ENCODE data around the gene ERBIN.
"Not testable (repeated sequence)": the region's sequence is repeated elsewhere in the genome, so short reads cannot be mapped to it uniquely, and the experiment has no call there.

The ERBIN gene

DNA sequence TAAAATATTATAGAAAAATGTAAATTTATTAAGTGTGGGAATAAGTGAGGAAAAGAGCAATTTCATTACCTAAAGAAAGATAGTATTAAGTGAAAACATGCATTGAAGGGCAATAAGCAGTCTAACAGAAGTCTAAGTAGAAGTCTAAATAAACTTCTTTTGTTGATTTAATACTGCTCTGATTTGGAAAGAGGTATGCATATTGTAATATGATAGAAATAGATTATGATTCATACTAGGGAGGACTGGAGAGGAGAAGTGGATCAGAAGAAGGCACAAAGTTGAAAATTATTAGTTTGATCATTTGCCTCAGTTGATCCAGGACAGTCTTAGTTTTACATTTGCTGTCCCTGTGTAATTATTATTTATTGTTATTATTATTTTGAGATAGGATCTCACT, 6.6 kb upstream of the ERBIN start:
- DNase-seq (ENCODE audit: low spot score), result no peak

DNA sequence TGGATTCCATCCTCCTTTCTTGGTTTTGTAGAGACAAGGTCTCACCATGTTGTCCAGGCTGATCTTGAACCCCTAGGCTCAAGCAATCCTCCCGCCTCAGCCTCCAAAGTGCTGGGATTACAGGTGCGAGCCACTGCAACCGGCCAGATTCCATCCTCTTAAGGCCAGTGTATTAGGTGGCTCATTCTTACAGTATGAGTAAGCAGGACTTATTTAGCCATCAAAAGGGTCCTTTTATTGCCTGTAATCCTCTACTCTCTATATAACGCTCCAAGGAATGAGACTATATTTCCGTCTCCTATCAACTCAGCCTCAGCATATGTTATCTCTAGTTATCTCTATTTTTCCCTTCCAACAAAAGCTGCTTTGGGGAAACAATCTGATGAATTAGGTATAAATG, 3.0 kb upstream of the ERBIN start:
- DNase-seq (ENCODE audit: low spot score), result no peak

DNA sequence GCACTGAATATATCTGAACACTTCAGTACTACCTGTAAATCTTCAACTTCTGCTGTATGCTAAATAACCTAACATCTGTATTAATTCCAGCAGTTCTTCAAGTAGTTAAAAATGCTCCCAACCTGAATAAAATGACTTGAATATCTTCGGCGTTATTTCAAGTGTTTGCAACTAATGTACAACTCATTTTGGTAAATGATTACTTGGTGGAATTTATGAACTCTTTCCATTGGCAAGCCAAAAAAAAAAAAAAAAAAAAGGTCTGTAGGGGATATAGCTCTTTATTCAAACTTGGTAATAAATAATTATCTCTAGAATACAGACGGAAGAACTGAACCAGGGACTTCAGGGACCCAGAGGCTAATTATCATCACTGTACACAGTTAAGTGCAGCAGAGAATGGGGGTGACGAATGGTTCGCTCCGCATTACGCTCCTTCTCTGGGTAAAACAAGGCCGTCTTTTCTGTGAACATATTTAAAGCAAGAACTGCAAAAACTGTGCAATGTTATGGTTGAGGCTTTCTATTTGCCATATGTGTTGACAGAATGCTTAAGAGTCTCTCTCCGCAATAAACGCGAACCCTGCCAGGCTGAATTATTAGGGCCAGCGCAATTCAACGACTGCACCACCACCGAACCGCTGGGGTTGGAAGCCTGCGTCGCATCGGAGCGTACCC, 1.9 kb upstream of the ERBIN start:
- no peak for DNase-seq (ENCODE audit: low spot score)

- DNase-seq (ENCODE audit: low spot score), result peak; percentile 74
Observed at GRCh38 chr5:65925044-65925600, 1.3 kb upstream of the ERBIN start.

GRCh38 chr5:65925601-65926275, 637 bp upstream of the ERBIN start:
- DNase-seq (ENCODE audit: low spot score), result peak; percentile 80

DNA sequence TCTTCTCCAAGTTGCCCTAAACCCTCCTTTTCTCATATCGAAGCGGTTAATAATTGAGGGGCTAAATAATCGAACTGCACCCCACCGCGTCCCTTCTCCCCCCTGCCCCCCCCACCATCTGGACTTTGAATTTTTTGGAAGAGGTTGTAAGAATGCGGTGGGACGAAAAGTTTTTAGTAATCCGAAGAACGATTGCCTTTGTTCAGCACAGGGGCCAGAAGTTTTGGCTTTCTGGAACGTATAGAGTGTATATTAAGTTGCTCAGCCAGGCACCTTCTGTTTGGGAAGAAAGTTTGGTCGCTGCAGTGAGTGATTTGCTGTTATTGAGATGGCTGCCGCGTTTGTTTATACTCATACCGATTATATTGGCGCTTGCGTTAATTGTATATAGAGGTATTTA, 518 bp downstream of the ERBIN start:
- DNase-seq (ENCODE audit: low spot score), result peak; percentile 20

- DNase-seq (ENCODE audit: low spot score), result peak; percentile 49
Observed at GRCh38 chr5:65927503-65928321, 1.3 kb downstream of the ERBIN start.

DNA sequence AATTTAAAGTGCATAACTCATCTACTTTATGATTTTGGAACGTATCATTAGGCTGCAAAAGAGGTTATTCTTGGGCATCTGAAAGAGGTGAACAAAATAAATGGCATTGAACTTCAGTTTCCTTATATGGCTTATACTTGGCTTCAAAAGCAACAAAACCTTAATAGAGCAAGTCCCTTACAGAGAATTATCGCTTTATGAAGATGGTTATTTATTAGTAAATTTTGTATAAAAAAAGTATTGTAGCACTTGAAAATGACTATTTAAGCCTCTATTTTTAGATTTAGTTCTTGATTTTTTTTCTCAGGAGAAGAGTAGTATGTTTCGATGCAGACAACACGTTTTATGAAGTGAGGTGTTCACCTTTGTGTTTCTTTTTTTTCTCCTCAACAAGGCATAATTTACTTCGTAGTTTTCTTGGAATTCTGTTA, 2.0 kb downstream of the ERBIN start:
- DNase-seq (ENCODE audit: low spot score), result no peak

DNA sequence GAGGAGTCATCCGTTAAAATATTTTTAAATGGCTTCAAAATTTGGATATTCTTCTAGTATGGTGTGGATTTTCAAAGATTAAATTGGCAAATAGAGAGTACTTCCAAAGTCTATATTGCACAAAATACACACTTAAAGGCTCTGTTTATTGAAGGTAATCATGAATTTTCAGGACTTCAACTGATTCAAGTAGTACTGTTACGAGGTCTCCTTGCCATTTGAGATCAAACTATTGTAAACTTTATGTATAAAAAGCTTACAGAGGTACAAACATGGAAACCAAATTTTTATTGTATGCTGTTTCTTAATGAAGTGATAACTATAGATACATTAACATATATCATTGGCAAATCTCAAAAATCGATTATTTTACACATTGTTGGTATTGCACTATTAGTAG, 2.5 kb downstream of the ERBIN start:
- no peak for DNase-seq (ENCODE audit: low spot score)

DNA sequence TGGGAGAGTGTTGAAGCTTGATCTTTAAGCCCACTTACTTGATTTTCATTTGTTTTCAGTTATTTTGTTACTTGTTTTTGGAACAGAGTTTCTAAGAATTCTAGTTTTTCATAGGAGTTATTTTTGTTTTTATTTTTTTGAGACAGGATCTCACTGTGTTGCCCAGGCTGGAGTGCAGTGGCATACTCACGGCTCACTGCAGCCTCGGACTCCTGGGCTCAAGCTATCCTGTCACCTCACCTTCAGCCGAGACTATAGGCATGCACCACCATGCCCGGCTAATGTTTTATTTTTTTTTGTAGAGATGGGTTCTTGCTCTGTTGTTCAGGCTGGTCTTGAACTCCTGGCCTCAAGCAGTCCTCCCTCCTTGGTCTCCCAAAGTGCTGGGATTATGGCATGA, 6.3 kb downstream of the ERBIN start:
- no peak for DNase-seq (ENCODE audit: low spot score)

DNA sequence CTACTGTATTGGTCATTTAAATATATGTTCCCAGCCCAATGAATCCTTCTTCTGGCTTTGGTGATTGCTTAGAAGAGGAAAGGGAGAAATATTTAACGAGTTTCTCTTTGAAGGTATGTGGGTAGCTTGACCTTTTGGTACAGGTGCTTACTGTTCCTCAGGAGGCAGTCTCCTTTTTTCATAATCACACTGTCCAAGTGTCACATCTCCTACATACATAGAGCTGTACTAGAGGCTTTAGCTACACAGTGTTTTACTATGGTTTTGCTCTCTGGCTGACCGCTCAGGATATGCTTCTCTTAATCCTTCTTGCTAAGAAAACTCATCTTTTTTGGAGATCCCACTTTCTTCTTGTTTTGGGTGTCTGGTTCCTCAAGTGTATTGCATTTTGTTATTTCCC, 6.9 kb downstream of the ERBIN start:
- no peak for DNase-seq (ENCODE audit: low spot score)

- DNase-seq (ENCODE audit: low spot score), result no peak
Observed at GRCh38 chr5:65938256-65938655, 11.9 kb downstream of the ERBIN start.

GRCh38 chr5:65943771-65944170, 17.4 kb downstream of the ERBIN start:
- DNase-seq (ENCODE audit: low spot score), result no peak

GRCh38 chr5:65946198-65946745, 19.9 kb downstream of the ERBIN start:
- DNase-seq (ENCODE audit: low spot score), result no peak

DNA sequence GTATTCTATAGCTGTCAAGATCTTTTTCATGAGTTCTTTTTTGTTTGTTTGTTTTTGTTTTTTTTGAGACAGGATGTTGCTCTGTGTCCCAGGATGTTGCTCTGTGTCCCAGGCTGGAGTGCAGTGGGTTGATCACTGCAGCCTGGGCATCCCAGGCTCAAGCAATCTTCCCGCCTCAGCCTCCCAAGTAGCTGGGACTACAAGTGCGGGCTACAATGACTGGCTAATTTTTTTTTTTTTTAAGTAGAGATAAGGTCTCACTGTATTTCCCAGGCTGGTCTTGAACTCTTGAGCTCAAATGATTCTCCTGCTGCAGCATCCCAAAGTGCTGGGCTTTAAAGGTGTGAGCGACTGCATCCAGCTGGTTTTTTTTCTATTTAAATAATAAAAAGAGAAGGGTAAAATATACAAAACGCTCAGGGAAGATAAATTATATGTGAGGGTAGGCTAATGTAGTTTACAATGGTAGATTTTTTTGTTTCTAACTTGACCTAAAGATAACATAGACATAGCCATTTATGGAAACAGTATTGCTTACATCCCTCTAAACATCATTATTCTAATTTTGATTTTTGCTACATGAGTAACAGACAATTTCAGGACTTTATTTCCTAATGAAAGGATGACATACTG, 21.9 kb downstream of the ERBIN start:
- DNase-seq (ENCODE audit: low spot score), result no peak

DNA sequence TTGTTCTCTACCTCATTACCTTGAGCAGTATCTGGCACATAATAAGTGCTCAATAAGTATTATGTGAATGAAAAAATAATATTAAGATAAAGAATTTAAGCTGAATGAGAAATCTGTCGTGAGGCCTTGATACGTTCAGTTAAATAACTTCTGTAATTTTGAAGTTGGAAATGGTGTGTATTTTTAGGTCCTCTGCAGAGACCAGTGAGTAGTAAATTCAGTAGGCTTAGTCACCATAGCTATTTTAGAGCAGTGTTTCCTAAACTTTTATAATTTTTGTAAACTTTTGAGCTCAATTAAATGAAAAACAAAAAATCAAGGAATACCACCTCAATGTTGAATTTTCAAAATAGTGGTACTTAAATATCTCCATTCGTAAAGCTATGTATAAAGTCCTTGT, 25.0 kb downstream of the ERBIN start:
- no peak for DNase-seq (ENCODE audit: low spot score)

- no peak for DNase-seq (ENCODE audit: low spot score)
Observed at GRCh38 chr5:65952259-65952658, 25.9 kb downstream of the ERBIN start.

DNA sequence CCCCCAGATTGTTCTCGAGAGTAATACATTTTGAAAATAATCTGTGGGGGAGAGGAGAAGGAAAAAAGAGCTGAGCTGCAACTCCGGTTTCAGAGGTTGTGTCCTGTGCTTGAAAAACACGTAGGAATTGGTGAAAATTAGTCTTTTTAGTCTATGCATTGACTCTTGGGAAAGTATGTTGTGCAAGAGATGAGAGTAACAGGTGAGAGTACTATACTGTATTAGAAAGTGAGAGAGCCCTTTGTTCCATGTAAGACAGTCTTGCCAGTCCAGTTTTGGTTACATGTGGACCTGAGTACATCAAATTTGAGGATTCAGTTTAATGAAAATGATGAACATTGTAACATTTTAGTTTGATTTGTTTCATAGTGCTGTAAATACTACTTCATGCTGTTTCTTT, 27.8 kb downstream of the ERBIN start:
- no peak for DNase-seq (ENCODE audit: low spot score)

- DNase-seq (ENCODE audit: low spot score), result no peak
Observed at GRCh38 chr5:65955746-65956145, 29.4 kb downstream of the ERBIN start.

GRCh38 chr5:65957703-65958102, 31.3 kb downstream of the ERBIN start:
- DNase-seq (ENCODE audit: low spot score), result not testable (repeated sequence)

- peak; percentile 49 for DNase-seq (ENCODE audit: low spot score)
Observed at GRCh38 chr5:65961633-65962032, 35.3 kb downstream of the ERBIN start.

Measured in CD4-positive, alpha-beta T cell treated with Interleukin-2 at 100 ng/mL for 4 hours (primary cell).